OCI-LY1 (cell line): ENCODE results near the gene CWC25.

Source experiments
- EZH2 ChIP-seq: fragments of 200-600 bp; sonication (generic), shearing (Covaris generic); IDR thresholded peaks from 2 replicates; pipeline ENCODE4 v1.8.0; 2017; ENCODE audit warnings: borderline replicate concordance, mixed run types, mild to moderate bottlenecking, antibody characterized with exemption, low read length, moderate library complexity, mixed read lengths
- TF ChIP-seq, protein P1 (sequence below): fragments of 200-600 bp; sonication (generic), shearing (Covaris generic); IDR thresholded peaks from 2 replicates; pipeline ENCODE4 v1.5.1; 2017; ENCODE audit warnings: mild to moderate bottlenecking, antibody characterized with exemption, low read length, moderate library complexity, mixed read lengths

DNA sequence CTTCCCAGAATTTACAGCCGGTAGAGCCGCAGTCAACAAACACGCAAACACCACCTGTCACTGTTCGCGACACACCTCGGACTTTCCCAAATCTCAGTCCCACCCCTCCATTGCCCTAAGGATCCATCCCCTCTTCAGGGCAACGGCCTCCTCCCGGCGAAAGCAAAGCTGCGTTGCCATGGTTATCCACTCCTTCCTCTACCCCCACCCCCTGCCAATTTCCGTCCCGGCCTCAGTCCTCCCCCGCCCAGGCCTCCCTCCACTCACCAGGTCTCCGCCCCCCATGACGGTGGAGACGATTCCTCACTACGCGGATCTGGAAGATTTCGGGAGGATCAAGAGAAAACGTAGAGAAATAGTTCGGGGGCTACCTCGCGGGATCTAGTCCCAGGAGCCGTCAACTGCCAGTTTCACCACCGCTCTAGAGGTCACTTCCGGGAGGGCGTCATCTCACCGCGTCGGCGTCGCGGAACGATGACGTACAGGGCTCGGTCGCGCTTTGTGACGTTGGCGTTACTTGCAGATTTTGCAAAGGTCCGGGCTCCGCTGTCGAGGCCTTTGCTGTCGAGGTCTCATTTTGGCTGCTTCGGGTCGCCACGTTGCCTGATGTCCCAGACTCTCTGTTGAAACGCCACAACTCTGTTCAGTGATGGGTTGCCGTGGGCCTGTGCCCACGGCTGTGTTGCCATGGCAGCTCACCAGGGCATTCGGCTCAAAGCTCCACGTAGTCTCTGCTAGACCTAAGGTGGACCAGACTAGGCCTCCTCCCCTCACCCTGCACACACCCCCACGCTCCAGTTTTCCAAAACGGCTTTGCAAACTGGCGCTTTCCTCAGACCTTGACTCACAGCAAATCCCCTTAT lies at the start of gene CWC25:
- TF ChIP-seq, protein P1, sequence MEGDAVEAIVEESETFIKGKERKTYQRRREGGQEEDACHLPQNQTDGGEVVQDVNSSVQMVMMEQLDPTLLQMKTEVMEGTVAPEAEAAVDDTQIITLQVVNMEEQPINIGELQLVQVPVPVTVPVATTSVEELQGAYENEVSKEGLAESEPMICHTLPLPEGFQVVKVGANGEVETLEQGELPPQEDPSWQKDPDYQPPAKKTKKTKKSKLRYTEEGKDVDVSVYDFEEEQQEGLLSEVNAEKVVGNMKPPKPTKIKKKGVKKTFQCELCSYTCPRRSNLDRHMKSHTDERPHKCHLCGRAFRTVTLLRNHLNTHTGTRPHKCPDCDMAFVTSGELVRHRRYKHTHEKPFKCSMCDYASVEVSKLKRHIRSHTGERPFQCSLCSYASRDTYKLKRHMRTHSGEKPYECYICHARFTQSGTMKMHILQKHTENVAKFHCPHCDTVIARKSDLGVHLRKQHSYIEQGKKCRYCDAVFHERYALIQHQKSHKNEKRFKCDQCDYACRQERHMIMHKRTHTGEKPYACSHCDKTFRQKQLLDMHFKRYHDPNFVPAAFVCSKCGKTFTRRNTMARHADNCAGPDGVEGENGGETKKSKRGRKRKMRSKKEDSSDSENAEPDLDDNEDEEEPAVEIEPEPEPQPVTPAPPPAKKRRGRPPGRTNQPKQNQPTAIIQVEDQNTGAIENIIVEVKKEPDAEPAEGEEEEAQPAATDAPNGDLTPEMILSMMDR, result no peak
- TF ChIP-seq EZH2, result no peak
